ENCODE measurements around the gene AUP1. TPM values are rescaled to one million over a fixed set of nuclear protein-coding genes. Genes with fewer than 3 reads are reported as not detected.

The AUP1 gene
- total RNA-seq, 4 donors from 2014 or later: 96.9 to 109 (median 102) TPM

GRCh38 chr2:74507145-74507925 is 22.2 kb downstream of the AUP1 start, which contains the start of gene PCGF1:
Gene PCGF1, minus strand, starts transcription at chr2:74507695. Its CDS starts 27 bp downstream, at chr2:74507668.
- TF ChIP-seq, protein P1, sequence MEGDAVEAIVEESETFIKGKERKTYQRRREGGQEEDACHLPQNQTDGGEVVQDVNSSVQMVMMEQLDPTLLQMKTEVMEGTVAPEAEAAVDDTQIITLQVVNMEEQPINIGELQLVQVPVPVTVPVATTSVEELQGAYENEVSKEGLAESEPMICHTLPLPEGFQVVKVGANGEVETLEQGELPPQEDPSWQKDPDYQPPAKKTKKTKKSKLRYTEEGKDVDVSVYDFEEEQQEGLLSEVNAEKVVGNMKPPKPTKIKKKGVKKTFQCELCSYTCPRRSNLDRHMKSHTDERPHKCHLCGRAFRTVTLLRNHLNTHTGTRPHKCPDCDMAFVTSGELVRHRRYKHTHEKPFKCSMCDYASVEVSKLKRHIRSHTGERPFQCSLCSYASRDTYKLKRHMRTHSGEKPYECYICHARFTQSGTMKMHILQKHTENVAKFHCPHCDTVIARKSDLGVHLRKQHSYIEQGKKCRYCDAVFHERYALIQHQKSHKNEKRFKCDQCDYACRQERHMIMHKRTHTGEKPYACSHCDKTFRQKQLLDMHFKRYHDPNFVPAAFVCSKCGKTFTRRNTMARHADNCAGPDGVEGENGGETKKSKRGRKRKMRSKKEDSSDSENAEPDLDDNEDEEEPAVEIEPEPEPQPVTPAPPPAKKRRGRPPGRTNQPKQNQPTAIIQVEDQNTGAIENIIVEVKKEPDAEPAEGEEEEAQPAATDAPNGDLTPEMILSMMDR (IDR thresholded peaks at IDR 0.05; ENCODE audit: low read depth): no peak

DNA sequence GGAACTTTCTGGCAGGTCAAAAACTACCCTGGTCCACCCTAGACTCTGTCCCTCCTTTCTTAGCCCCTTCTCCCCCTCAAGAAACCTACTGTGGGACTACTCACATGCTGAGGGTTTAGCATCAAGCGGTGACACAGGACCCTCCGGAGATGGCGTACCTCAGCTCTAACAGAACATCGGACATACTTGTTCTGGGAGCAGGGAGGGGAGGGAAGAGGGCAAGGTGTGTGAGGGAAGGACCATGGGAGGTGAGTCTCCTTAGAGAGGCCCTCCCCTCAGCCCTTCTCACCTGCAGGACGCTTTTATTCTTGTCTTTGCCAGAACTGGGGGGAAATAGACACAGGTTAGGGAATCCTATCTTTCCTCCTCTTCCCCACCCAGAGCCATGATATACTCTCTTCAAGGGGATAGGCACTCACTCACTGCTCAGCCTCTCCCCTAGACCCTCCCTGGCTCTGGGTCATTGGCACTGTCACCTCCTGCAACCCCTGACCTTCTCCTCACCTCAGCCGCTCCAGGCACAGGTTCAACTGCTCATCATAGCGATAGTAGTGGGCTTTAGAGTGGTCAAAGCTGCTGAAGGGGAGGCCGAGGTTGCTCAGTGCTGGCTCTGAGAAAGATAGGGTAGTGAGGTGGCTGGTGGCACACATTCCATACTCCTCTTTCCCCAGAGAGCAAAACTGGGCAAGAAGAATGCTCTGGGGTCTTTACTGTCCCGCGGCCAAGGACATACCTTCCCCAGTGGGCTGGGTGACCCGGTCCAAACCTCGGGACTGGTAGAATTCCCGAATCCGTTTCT is 23.9 kb downstream of the AUP1 start:
- TF ChIP-seq, protein P1 (IDR thresholded peaks at IDR 0.05; ENCODE audit: low read depth): no peak

DNA sequence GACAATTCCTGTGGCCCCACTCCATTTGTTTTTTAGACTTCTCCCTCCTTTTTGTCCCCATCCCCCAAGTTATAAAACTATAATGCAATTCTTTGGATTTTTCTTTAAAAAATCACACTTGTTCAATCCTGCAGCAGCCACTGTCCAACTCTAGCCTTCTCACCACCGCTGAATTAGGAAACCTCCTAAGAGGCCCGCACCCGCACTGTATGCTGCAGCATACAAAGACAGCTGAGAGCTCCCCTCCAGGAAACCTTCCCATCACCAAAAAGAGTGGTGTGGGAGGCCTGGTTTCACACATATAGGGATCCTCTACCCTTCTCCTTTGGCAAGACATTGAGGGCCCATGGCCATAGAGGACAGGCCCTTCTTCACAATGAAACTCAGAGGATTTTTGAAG is 24.9 kb downstream of the AUP1 start:
- TF ChIP-seq, protein P1 (IDR thresholded peaks at IDR 0.05; ENCODE audit: low read depth): no peak

DNA sequence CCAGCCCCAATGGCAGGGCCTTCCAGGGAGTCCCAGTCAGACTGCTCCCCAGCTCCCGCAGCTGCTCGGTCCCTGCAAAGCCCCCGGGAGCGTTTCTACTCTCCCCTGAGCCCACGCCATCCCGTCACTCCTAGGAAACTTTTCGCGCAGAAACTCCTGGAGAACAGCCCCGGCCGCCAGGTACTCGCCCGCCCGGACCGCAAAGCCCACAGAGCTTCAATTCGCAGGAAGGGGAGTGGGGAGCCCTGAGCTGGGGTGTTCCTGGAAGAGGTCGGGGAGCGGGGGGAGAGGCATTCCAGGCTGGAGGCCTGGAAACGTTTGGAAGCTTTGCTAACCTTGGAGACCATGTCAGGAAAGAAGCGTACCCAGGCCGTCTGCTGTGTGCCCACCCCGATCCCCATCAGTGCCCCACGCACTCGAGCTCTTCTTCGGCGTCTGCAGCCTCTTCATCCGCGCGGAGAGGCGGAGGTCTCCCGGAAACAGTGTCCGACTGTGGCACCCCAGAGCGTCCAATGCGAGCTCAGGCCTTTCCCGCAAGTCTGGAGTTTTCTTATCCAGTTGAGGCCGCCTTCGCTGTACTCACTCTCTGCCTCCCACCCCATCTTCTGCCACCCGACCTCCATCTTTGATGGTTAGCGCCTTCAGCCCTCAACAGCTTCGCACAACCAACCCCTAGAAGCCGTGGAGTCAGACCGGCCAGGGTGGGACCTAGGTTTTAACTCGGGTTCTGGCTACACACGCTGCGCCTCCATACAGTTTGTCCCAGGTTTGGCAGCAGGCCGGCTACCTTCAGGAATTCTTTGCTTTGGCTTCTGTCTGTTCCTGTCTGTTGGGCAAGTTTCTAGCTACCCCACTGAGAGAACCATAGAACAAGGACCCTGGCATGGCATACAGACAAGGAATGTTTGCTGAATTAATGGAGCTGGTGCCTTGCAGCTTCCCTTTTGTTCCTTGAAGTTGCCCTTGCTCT is 25.7 kb downstream of the AUP1 start:
- TF ChIP-seq, protein P1 (IDR thresholded peaks at IDR 0.05; ENCODE audit: low read depth): no peak

DNA sequence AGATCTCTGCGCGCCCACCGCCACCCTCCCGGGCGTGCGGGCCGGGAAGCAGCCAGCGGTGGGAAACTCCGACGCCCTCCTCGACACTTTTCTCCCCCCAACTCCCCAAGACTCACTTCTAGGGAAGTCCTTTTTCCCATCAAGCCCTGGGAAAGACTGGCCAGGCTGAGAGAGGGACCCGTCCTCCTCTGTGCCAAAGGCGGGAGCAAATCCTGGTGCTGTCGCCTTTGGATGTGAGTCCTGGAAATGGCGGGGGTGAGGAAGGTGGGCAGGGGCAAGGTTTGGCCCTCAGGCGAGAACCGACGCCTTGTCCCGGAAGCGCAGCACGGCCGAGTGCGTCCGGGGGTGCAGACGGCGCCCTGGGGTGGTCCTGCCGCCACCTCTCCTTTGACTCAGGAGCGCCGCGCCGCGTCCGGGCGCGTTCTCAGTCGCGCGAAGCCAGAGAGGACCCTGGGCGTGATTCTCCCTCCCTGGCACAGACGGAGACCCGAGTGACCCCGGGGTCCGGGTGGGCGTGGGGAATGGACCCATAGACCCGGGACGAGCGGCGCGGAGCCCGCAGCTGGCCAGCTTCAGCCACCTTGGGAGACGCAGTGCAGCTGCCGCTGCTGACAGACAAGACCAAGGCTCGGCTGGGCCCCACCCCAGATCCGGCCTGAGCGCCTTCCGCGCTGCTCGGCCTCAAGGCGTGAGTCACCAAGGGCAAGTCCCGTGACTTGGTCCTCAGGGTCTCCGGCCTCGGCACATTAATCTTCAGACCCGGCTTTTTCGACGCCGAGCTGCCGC is 26.6 kb downstream of the AUP1 start:
- TF ChIP-seq, protein P1 (IDR thresholded peaks at IDR 0.05; ENCODE audit: low read depth): no peak

GRCh38 chr2:74502147-74502719 is 27.3 kb downstream of the AUP1 start:
- TF ChIP-seq, protein P1 (IDR thresholded peaks at IDR 0.05; ENCODE audit: low read depth): no peak
